Purkinje cell (primary cell): ENCODE measurements around the gene CLEC3A. TPM values are rescaled to one million over a fixed set of nuclear protein-coding genes. Genes with fewer than 3 reads are reported as not detected.

Experiments
- polyA plus RNA-seq: library from polyadenylated mRNA; unstranded; fragments of >200 nt; fragmentation: Nextera tagmentation; gene quantifications from 2 replicates; pipeline ENCODE4 v1.2.1, GENCODE V29; 2014

The CLEC3A gene, protein sequence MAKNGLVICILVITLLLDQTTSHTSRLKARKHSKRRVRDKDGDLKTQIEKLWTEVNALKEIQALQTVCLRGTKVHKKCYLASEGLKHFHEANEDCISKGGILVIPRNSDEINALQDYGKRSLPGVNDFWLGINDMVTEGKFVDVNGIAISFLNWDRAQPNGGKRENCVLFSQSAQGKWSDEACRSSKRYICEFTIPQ
- not detected in 2 replicates for polyA plus RNA-seq

GRCh38 chr16:78022347-78023060, at the start of gene CLEC3A:
TSS of gene CLEC3A (plus strand) at chr16:78022548. CDS start at chr16:78022627, 79 bp downstream.

Other genes starting within 250 kb of the CLEC3A start
- 32.7 and 43.6 TPM in 2 replicates for gene VAT1L, start 234.0 kb upstream of the CLEC3A start, polyA plus RNA-seq
- gene WWOX, start 77.1 kb downstream of the CLEC3A start, polyA plus RNA-seq: 9.8 and 10.6 TPM in 2 replicates